Panc1 (cell line): ENCODE measurements around the gene THSD7A. TPM values are rescaled to one million over a fixed set of nuclear protein-coding genes. Genes with fewer than 3 reads are reported as not detected.

Source experiments
- ATAC-seq: fragments of 200-7000 bp; cut with Tn5 transposase; 2 replicates; pipeline ENCODE4 v1.9.1; 2020; ENCODE audit warnings: mild to moderate bottlenecking, moderate library complexity
- BruUV-seq: library from RNA; stranded (reverse); fragments of 400-500 nt; replicated peaks from 2 replicates; lab custom pipeline; 2021; lab: Mats Ljungman, UMichigan
- CTCF ChIA-PET: fragments of 300-600 bp; sonication (Branson Sonifier 250); formaldehyde crosslinking; loops from one replicate; lab custom pipeline; 2022; ENCODE audit warnings: antibody characterized with exemption; lab: Charles Lee
- POLR2A ChIA-PET: fragments of 300-600 bp; sonication (Branson Sonifier 250); formaldehyde crosslinking; loops from one replicate; lab custom pipeline; 2022; ENCODE audit warnings: antibody characterized with exemption; lab: Charles Lee
- DNase-seq: peaks from one replicate; pipeline ENCODE4 v3.0.0-alpha.2; 2010; ENCODE audit warnings: low read depth, low spot score
- H3K27ac ChIP-seq: 2 replicates; pipeline ENCODE4 v1.5.1; 2011; ENCODE audit warnings: mild to moderate bottlenecking, low read length, inconsistent platforms
- H3K27me3 ChIP-seq: fragments of 200-500 bp; sonication (Bioruptor generic); 2 replicates; pipeline ENCODE4 v1.6.0; 2014; ENCODE audit warnings: low read length, inconsistent platforms; ENCODE audit not compliant: control insufficient read depth, insufficient read depth
- H3K36me3 ChIP-seq: fragments of 200-500 bp; sonication (Bioruptor generic); 2 replicates; pipeline ENCODE4 v1.5.1; 2014; ENCODE audit warnings: inconsistent platforms, mild to moderate bottlenecking, low read length, moderate library complexity; ENCODE audit not compliant: control insufficient read depth, insufficient read depth
- H3K4me1 ChIP-seq: 2 replicates; pipeline ENCODE4 v1.5.1; 2011; ENCODE audit warnings: inconsistent platforms, mild to moderate bottlenecking, low read length, moderate library complexity; ENCODE audit not compliant: control insufficient read depth, insufficient read depth
- H3K4me3 ChIP-seq, 2 experiments: 2 replicates each; pipeline ENCODE4 v1.5.1; 2011 to 2012; ENCODE audit warnings: low read depth in 2 of 2, low read length in 2 of 2, mild to moderate bottlenecking in 2 of 2, inconsistent platforms in 1 of 2, moderate library complexity in 1 of 2
- H3K9me3 ChIP-seq: fragments of 200-500 bp; sonication (Bioruptor generic); 2 replicates; pipeline ENCODE4 v1.5.1; 2014; ENCODE audit warnings: low read depth, mild to moderate bottlenecking, inconsistent platforms, low read length, moderate library complexity; ENCODE audit not compliant: control insufficient read depth, insufficient read depth
- CTCF ChIP-seq: fragments of 450-650 bp; IDR thresholded peaks from 2 replicates; pipeline ENCODE4 v1.5.1; 2017; ENCODE audit warnings: mild to moderate bottlenecking
- POLR2AphosphoS5 ChIP-seq: IDR thresholded peaks from 2 replicates; pipeline ENCODE4 v1.6.1; 2012; ENCODE audit warnings: mild to moderate bottlenecking, low read depth, low read length, moderate library complexity
- REST ChIP-seq, 2 experiments: IDR thresholded peaks; 2 replicates each; pipeline ENCODE4 v1.6.1; 2011 to 2012; ENCODE audit warnings: low read depth in 2 of 2, control low read depth in 1 of 2, low read length in 1 of 2, mild to moderate bottlenecking in 1 of 2, moderate library complexity in 1 of 2; ENCODE audit not compliant: insufficient read depth in 1 of 2
- SIN3A ChIP-seq: IDR thresholded peaks from 2 replicates; pipeline ENCODE4 v1.6.1; 2012; ENCODE audit warnings: low read depth, mild to moderate bottlenecking, low read length, moderate library complexity, borderline replicate concordance; ENCODE audit not compliant: insufficient read depth
- TCF7L2 ChIP-seq: IDR thresholded peaks from 2 replicates; pipeline ENCODE4 v1.6.1; 2011; ENCODE audit warnings: mild to moderate bottlenecking, low read depth, low read length, inconsistent platforms
- in situ Hi-C: cut with HindIII; loops from 2 replicates; pipeline ENCODE4 v1.10.0; 2016; ENCODE audit warnings: low sequenced_read_pairs, low pct_unique_long_range_greater_than_20kb
- intact Hi-C: fragments of 100-400 bp; cut with micrococcal nuclease; formaldehyde crosslinking; loops from one replicate; pipeline ENCODE4 v1.10.0; 2022; ENCODE audit not compliant: unreplicated experiment
- total RNA-seq: library from RNA; stranded (reverse); gene quantifications from one replicate; pipeline ENCODE4 v1.2.1, GENCODE V29; 2021; ENCODE audit not compliant: unreplicated experiment

Gene THSD7A
- total RNA-seq, 1 experiment from 2014 or later, result 38.6 TPM

GRCh38 chr7:11449316-11449715 lies 382.7 kb downstream of the THSD7A start:
- Histone ChIP-seq H3K27ac (no peak overlapping the region), H3K27me3 (no peaks in the 10 kb centered on the region), H3K4me1 (no peaks in the 10 kb centered on the region), H3K9me3 (no peaks in the 10 kb centered on the region), H3K36me3 (no peaks in the 10 kb centered on the region), H3K4me3 (no peak overlapping the region)
- intact Hi-C loops (no loop called here), in situ Hi-C loops (no loop called here)
- ATAC-seq (no peak), DNase-seq (no peak)
- ChIA-PET POLR2A (interaction anchor here (0.6 kb wide), 1 partner anchor 11 kb away, joined by 5 read pairs; no protein-coding TSS in a partner anchor), CTCF (no interaction called here)
- TF ChIP-seq TCF7L2 (no peak), SIN3A (no peak), POLR2AphosphoS5 (no peak), REST (IDR thresholded peaks at IDR 0.05; ENCODE audit: insufficient read depth in 1 of 2, low read depth in 2 of 2, low read length in 1 of 2) (no peak), CTCF (no peak)
- BruUV-seq, result no TSS peak

- in situ Hi-C loops, result no loop called here
- no peak overlapping the region for H3K4me3 ChIP-seq
- intact Hi-C loops, result no loop called here
- DNase-seq (no peak), ATAC-seq (no peak)
- BruUV-seq, result no TSS peak
- CTCF ChIA-PET, result no interaction called here
- TF ChIP-seq TCF7L2 (no peak), REST (IDR thresholded peaks at IDR 0.05; ENCODE audit: insufficient read depth in 1 of 2, low read depth in 2 of 2, low read length in 1 of 2) (no peak), SIN3A (no peak), POLR2AphosphoS5 (no peak), CTCF (no peak)
- no peaks in the 10 kb centered on the region for H3K36me3 ChIP-seq
- no peak overlapping the region for H3K27ac ChIP-seq
- POLR2A ChIA-PET, result no interaction called here
- H3K9me3 ChIP-seq, result no peaks in the 10 kb centered on the region
- H3K4me1 ChIP-seq, result no peaks in the 10 kb centered on the region
- H3K27me3 ChIP-seq, result no peaks in the 10 kb centered on the region
Observed at GRCh38 chr7:11448323-11448722, 383.7 kb downstream of the THSD7A start.
